Measurements from ENCODE around the gene SLC25A45.

DNA sequence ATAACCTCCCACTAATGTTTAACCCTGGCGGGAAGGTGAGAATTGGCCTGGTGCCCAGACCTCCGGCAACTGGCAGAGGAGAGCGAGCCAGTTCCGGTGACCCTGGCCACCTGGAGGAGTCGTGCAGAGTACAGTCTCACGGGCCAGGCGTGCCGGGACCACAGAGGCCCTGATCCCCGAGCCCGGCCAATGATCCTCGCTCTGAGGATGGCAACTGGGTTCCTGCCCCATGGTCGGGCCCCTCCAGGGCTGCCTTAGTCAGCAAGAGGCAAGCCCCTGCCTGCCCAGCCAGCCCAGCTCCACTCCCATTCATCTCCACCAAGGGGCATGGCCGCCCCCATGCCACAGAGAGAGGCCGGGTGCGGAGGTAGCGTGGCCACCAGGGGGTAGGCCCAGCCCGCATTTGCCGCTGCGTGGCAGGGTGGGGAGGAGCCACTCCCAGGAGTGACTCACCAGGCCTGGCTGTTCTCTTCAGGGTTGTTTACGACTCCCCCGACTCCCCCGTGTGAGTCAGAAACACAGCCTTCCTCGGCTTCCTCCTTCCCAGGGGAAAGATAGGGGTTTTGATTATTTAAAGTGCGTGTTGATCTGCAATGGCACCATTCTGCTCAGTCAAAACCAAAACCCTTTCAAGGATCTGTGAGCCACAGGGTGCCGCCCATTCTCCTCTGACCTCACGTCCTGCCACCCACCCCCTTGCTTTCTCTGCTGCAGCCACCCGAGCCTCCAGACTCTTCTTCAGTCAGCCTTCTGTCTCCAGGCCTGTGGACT lies at the start of gene SLC25A45:
- TF ChIP-seq, protein P1, sequence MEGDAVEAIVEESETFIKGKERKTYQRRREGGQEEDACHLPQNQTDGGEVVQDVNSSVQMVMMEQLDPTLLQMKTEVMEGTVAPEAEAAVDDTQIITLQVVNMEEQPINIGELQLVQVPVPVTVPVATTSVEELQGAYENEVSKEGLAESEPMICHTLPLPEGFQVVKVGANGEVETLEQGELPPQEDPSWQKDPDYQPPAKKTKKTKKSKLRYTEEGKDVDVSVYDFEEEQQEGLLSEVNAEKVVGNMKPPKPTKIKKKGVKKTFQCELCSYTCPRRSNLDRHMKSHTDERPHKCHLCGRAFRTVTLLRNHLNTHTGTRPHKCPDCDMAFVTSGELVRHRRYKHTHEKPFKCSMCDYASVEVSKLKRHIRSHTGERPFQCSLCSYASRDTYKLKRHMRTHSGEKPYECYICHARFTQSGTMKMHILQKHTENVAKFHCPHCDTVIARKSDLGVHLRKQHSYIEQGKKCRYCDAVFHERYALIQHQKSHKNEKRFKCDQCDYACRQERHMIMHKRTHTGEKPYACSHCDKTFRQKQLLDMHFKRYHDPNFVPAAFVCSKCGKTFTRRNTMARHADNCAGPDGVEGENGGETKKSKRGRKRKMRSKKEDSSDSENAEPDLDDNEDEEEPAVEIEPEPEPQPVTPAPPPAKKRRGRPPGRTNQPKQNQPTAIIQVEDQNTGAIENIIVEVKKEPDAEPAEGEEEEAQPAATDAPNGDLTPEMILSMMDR (IDR thresholded peaks at IDR 0.05), result peak; percentile 71 to 100 (median 99)
- TF ChIP-seq POLR2A (IDR thresholded peaks at IDR 0.05) (peak; percentile 53), EP300 (IDR thresholded peaks at IDR 0.05) (peak; percentile 52)
